ENCODE measurements around the gene ACACA.

The ACACA gene

GRCh38 chr17:37134050-37134449 is 272.6 kb downstream of the ACACA start:
- Histone ChIP-seq H3K27ac (ENCODE audit: low read depth, low read length) (no peak overlapping the region), H3K9me3 (ENCODE audit: control insufficient read depth in 5 of 5, low read length in 5 of 5) (no peaks in the 10 kb centered on the region), H3K4me3 (ENCODE audit: low read depth in 1 of 5, low read length in 5 of 5) (no peak overlapping the region), H3K36me3 (ENCODE audit: control insufficient read depth in 5 of 5, insufficient read depth in 5 of 5, low read length in 5 of 5) (peaks cover 9 to 32% (median 21%) of the 10 kb centered on the region in 5 donors), H3K4me1 (ENCODE audit: control insufficient read depth in 5 of 5, insufficient read depth in 5 of 5, low read length in 5 of 5) (peaks cover 0 to 15% (median 13%) of the 10 kb centered on the region in 5 donors), H3K27me3 (ENCODE audit: control insufficient read depth in 5 of 5, insufficient read depth in 4 of 5, low read length in 5 of 5) (no peaks in the 10 kb centered on the region), H3K9ac (ENCODE audit: low read length in 5 of 5) (no peak overlapping the region)

- H3K9ac ChIP-seq (ENCODE audit: low read length in 5 of 5): no peak overlapping the region
- no peaks in the 10 kb centered on the region for H3K27me3 ChIP-seq (ENCODE audit: control insufficient read depth in 5 of 5, insufficient read depth in 4 of 5, low read length in 5 of 5)
- H3K36me3 ChIP-seq (ENCODE audit: control insufficient read depth in 5 of 5, insufficient read depth in 5 of 5, low read length in 5 of 5): peaks cover 9 to 41% (median 28%) of the 10 kb centered on the region in 5 donors
- no peaks in the 10 kb centered on the region for H3K9me3 ChIP-seq (ENCODE audit: control insufficient read depth in 5 of 5, low read length in 5 of 5)
- H3K4me1 ChIP-seq (ENCODE audit: control insufficient read depth in 5 of 5, insufficient read depth in 5 of 5, low read length in 5 of 5): peaks cover 0 to 15% (median 13%) of the 10 kb centered on the region in 5 donors
- H3K4me3 ChIP-seq (ENCODE audit: low read depth in 1 of 5, low read length in 5 of 5): no peak overlapping the region
- H3K27ac ChIP-seq (ENCODE audit: low read depth, low read length): no peak overlapping the region
These were observed 273.5 kb downstream of the ACACA start for GRCh38 chr17:37133136-37133535.

DNA sequence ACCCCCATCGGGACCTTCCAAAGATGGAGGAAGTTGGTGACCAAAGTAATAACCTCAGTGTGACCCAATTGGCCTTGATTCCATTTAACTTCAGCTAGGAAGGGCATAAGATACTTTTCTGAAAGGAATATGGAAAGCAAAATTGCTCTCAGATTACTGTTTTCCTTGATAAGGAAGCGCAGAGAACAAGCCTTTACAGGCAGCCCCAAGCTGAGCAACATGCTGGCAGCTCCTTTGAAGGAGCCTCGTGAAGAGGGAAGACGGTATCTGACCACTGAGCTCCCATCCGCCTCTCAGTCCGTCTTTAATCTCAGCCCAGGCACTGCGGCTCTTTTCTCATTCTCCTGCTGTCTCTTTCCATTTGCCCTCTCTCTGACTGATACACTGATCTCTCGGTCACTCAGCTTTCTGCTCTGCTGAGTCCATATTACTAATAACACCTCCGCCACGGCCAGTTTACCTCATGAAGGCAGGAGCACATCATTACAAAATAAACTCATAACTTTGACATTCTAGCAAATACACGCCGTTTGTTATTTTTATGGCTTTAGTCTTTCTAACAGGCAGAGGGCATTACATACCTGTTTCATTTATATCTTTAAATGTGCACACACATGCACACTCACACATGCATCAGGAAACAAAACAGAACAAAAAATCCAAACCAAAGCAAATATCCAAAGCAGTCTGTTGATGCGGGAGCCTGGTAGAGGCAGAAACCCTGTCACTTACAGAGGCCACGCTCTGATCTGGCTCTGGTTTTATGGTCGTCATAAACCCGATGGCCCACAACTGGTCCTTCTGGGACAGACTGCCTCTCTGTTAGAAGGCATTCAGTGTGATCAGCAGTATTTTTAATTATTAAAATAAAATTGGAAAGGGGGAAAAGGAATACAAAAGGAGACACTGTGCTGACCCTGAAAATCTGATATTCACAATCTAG is 274.7 kb downstream of the ACACA start:
- H3K27me3 ChIP-seq (ENCODE audit: control insufficient read depth in 5 of 5, insufficient read depth in 4 of 5, low read length in 5 of 5): no peaks in the 10 kb centered on the region
- no peaks in the 10 kb centered on the region for H3K9me3 ChIP-seq (ENCODE audit: control insufficient read depth in 5 of 5, low read length in 5 of 5)
- H3K9ac ChIP-seq (ENCODE audit: low read length in 5 of 5): no peak overlapping the region
- H3K27ac ChIP-seq (ENCODE audit: low read depth, low read length): no peak overlapping the region
- no peak overlapping the region for H3K4me3 ChIP-seq (ENCODE audit: low read depth in 1 of 5, low read length in 5 of 5)
- H3K36me3 ChIP-seq (ENCODE audit: control insufficient read depth in 5 of 5, insufficient read depth in 5 of 5, low read length in 5 of 5): peaks cover 9 to 41% (median 27%) of the 10 kb centered on the region in 5 donors
- H3K4me1 ChIP-seq (ENCODE audit: control insufficient read depth in 5 of 5, insufficient read depth in 5 of 5, low read length in 5 of 5): peaks cover 0 to 15% (median 13%) of the 10 kb centered on the region in 5 donors

- H3K27ac ChIP-seq (ENCODE audit: low read depth, low read length): no peak overlapping the region
- H3K4me1 ChIP-seq (ENCODE audit: control insufficient read depth in 5 of 5, insufficient read depth in 5 of 5, low read length in 5 of 5): peaks cover 0 to 15% (median 13%) of the 10 kb centered on the region in 5 donors
- H3K36me3 ChIP-seq (ENCODE audit: control insufficient read depth in 5 of 5, insufficient read depth in 5 of 5, low read length in 5 of 5): peaks cover 9 to 46% (median 34%) of the 10 kb centered on the region in 5 donors
- no peak overlapping the region for H3K4me3 ChIP-seq (ENCODE audit: low read depth in 1 of 5, low read length in 5 of 5)
- no peaks in the 10 kb centered on the region for H3K27me3 ChIP-seq (ENCODE audit: control insufficient read depth in 5 of 5, insufficient read depth in 4 of 5, low read length in 5 of 5)
- no peaks in the 10 kb centered on the region for H3K9me3 ChIP-seq (ENCODE audit: control insufficient read depth in 5 of 5, low read length in 5 of 5)
- no peak overlapping the region for H3K9ac ChIP-seq (ENCODE audit: low read length in 5 of 5)
These were observed 275.6 kb downstream of the ACACA start for GRCh38 chr17:37130984-37131446.

DNA sequence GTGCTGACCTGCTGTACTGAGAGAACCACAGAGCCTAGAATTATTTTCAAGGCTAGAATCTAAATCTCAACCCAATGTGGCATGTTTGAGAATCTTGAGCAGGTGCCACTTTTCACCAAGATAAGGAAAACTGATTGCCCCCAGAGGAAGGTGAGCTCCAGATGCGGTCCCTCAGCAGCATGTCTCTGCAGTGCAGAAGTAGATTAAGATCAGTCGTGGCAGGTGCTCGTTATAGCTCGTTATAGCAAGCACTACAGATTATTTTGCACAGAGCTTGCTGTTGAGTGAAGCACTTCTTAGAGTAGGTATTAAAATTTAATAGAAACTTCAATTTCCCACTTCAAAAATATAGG is 281.8 kb downstream of the ACACA start:
- H3K36me3 ChIP-seq (ENCODE audit: control insufficient read depth in 5 of 5, insufficient read depth in 5 of 5, low read length in 5 of 5): peaks cover 21 to 75% (median 51%) of the 10 kb centered on the region in 5 donors
- peaks cover 0 to 4% (median 0%) of the 10 kb centered on the region in 5 donors for H3K4me1 ChIP-seq (ENCODE audit: control insufficient read depth in 5 of 5, insufficient read depth in 5 of 5, low read length in 5 of 5)

GRCh38 chr17:37123941-37124820 is 282.5 kb downstream of the ACACA start:
- Histone ChIP-seq H3K9ac (ENCODE audit: low read length in 5 of 5) (no peak overlapping the region), H3K36me3 (ENCODE audit: control insufficient read depth in 5 of 5, insufficient read depth in 5 of 5, low read length in 5 of 5) (peaks cover 14 to 69% (median 45%) of the 10 kb centered on the region in 5 donors), H3K4me3 (ENCODE audit: low read depth in 1 of 5, low read length in 5 of 5) (no peak overlapping the region), H3K4me1 (ENCODE audit: control insufficient read depth in 5 of 5, insufficient read depth in 5 of 5, low read length in 5 of 5) (peaks cover 0 to 4% (median 0%) of the 10 kb centered on the region in 5 donors), H3K27me3 (ENCODE audit: control insufficient read depth in 5 of 5, insufficient read depth in 4 of 5, low read length in 5 of 5) (no peaks in the 10 kb centered on the region), H3K9me3 (ENCODE audit: control insufficient read depth in 5 of 5, low read length in 5 of 5) (no peaks in the 10 kb centered on the region), H3K27ac (ENCODE audit: low read depth, low read length) (no peak overlapping the region)

More for the DNA sequence above, 281.8 kb downstream of the ACACA start:
- Histone ChIP-seq H3K9ac (ENCODE audit: low read length in 5 of 5) (no peak overlapping the region), H3K4me3 (ENCODE audit: low read depth in 1 of 5, low read length in 5 of 5) (no peak overlapping the region), H3K27ac (ENCODE audit: low read depth, low read length) (no peak overlapping the region), H3K27me3 (ENCODE audit: control insufficient read depth in 5 of 5, insufficient read depth in 4 of 5, low read length in 5 of 5) (no peaks in the 10 kb centered on the region), H3K9me3 (ENCODE audit: control insufficient read depth in 5 of 5, low read length in 5 of 5) (no peaks in the 10 kb centered on the region)

DNA sequence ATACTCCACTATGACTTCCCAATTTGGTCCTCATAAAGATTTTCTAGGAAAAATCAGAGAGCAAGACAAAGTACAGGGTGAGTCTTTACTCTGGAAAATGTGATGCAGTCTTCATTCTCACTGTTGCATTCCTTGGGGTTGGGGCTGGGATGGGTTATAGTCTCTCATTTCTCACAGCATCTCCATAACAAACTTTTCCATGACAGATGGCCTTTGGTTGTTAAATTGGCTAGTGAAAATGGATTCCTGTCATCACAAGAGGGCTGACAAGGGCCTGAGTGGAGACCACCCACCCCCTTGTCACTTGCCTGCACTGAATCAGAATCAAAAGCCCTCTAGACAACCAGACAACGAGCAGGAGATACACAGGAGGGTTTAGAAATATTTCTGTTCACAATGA is 283.2 kb downstream of the ACACA start:
- Histone ChIP-seq H3K4me1 (ENCODE audit: control insufficient read depth in 5 of 5, insufficient read depth in 5 of 5, low read length in 5 of 5) (peaks cover 0 to 10% (median 2%) of the 10 kb centered on the region in 5 donors), H3K27ac (ENCODE audit: low read depth, low read length) (no peak overlapping the region), H3K27me3 (ENCODE audit: control insufficient read depth in 5 of 5, insufficient read depth in 4 of 5, low read length in 5 of 5) (no peaks in the 10 kb centered on the region), H3K9ac (ENCODE audit: low read length in 5 of 5) (no peak overlapping the region), H3K36me3 (ENCODE audit: control insufficient read depth in 5 of 5, insufficient read depth in 5 of 5, low read length in 5 of 5) (peaks cover 14 to 61% (median 38%) of the 10 kb centered on the region in 5 donors), H3K4me3 (ENCODE audit: low read depth in 1 of 5, low read length in 5 of 5) (no peak overlapping the region), H3K9me3 (ENCODE audit: control insufficient read depth in 5 of 5, low read length in 5 of 5) (no peaks in the 10 kb centered on the region)

- Histone ChIP-seq H3K9me3 (ENCODE audit: control insufficient read depth in 5 of 5, low read length in 5 of 5) (no peaks in the 10 kb centered on the region), H3K4me1 (ENCODE audit: control insufficient read depth in 5 of 5, insufficient read depth in 5 of 5, low read length in 5 of 5) (peaks cover 0 to 11% (median 2%) of the 10 kb centered on the region in 5 donors), H3K27me3 (ENCODE audit: control insufficient read depth in 5 of 5, insufficient read depth in 4 of 5, low read length in 5 of 5) (no peaks in the 10 kb centered on the region), H3K36me3 (ENCODE audit: control insufficient read depth in 5 of 5, insufficient read depth in 5 of 5, low read length in 5 of 5) (peaks cover 14 to 55% (median 34%) of the 10 kb centered on the region in 5 donors), H3K27ac (ENCODE audit: low read depth, low read length) (no peak overlapping the region), H3K4me3 (ENCODE audit: low read depth in 1 of 5, low read length in 5 of 5) (no peak overlapping the region), H3K9ac (ENCODE audit: low read length in 5 of 5) (no peak overlapping the region)
These were observed 285.0 kb downstream of the ACACA start for GRCh38 chr17:37121616-37122015.

DNA sequence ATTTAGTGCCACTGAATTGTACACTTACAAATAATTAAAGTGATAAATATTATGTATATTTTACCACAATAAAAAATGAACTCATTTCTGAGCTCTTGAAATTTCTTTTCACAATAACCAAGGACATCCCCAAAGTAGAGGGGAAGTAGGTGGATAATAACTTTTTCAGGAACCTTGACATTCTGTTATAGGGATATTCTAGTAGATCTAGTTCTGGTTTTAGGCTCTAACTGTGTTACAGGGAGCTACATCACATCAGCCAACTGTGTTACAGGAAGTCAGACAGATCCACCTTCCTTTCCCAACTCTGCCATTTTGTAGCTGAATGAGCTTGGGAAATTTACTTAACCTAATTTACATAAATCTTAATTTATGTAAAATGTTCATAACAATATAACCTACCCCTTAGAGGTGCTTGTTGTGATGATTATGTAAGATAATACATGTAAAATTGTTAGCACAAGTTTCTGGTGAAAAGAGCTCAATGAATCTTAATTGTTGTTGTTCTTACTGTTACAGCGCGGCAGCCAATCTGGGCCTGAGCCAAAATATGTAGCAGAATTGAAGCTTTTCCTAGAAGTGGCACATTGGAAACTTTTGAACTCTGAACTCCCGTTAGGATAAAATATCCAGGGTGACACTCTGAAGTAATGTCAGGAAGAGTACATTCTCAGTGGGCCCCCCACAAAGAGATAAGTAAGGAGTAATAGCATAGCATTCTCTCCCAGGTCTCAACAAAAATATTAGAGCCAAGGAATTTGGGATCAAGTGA is 288.1 kb downstream of the ACACA start:
- no peaks in the 10 kb centered on the region for H3K9me3 ChIP-seq (ENCODE audit: control insufficient read depth in 5 of 5, low read length in 5 of 5)
- no peak overlapping the region for H3K27ac ChIP-seq (ENCODE audit: low read depth, low read length)
- peaks cover 14 to 41% (median 37%) of the 10 kb centered on the region in 5 donors for H3K36me3 ChIP-seq (ENCODE audit: control insufficient read depth in 5 of 5, insufficient read depth in 5 of 5, low read length in 5 of 5)
- no peaks in the 10 kb centered on the region for H3K27me3 ChIP-seq (ENCODE audit: control insufficient read depth in 5 of 5, insufficient read depth in 4 of 5, low read length in 5 of 5)
- H3K4me3 ChIP-seq (ENCODE audit: low read depth in 1 of 5, low read length in 5 of 5): no peak overlapping the region
- H3K9ac ChIP-seq (ENCODE audit: low read length in 5 of 5): no peak overlapping the region
- H3K4me1 ChIP-seq (ENCODE audit: control insufficient read depth in 5 of 5, insufficient read depth in 5 of 5, low read length in 5 of 5): peaks cover 0 to 6% (median 2%) of the 10 kb centered on the region in 5 donors
